Keratinocyte (primary cell): ENCODE results near the gene ADGRB3. TPM values are rescaled to one million over a fixed set of nuclear protein-coding genes. Genes with fewer than 3 reads are reported as not detected.

Experiments
- DNase-seq: peaks from one replicate; pipeline ENCODE4 v3.0.0-alpha.2; 2011; ENCODE audit warnings: low read depth, missing footprints, low spot score
- FAIRE-seq: peaks from 2 replicates; lab custom pipeline; 2011; peaks lifted over from hg19 to GRCh38; lab: Jason Lieb, UNC
- H2AFZ ChIP-seq: 2 replicates; pipeline ENCODE4 v1.6.0; 2012; ENCODE audit warnings: low read length, control low read depth, inconsistent platforms; ENCODE audit not compliant: control insufficient read depth
- H3K27ac ChIP-seq: 2 replicates; pipeline ENCODE4 v1.5.1; 2011; ENCODE audit warnings: low read length; ENCODE audit not compliant: control insufficient read depth, insufficient read depth
- H3K27me3 ChIP-seq: 3 replicates; pipeline ENCODE4 v1.6.0; 2011; ENCODE audit warnings: low read length; ENCODE audit not compliant: control insufficient read depth, insufficient read depth; ENCODE audit errors: extremely low read depth
- H3K36me3 ChIP-seq, 2 experiments: 2 replicates in 1 of 2; 3 replicates in 1 of 2; pipeline ENCODE4 v1.5.1; 2011; ENCODE audit warnings: low read length in 2 of 2, mild to moderate bottlenecking in 1 of 2; ENCODE audit not compliant: control insufficient read depth in 2 of 2, insufficient read depth in 2 of 2; ENCODE audit errors: extremely low read depth in 1 of 2
- H3K4me1 ChIP-seq: 3 replicates; pipeline ENCODE4 v1.5.1; 2011; ENCODE audit warnings: low read length; ENCODE audit not compliant: control insufficient read depth, insufficient read depth; ENCODE audit errors: extremely low read depth
- H3K4me2 ChIP-seq: 3 replicates; pipeline ENCODE4 v1.6.0; 2011; ENCODE audit warnings: low read depth, low read length; ENCODE audit not compliant: control insufficient read depth, insufficient read depth; ENCODE audit errors: extremely low read depth
- H3K4me3 ChIP-seq, 3 experiments: fragments of 200-600 bp in 1 of 3; sonication (generic) in 1 of 3; 2 replicates in 2 of 3; 3 replicates in 1 of 3; pipeline ENCODE4 v1.5.1; 2011 to 2016; ENCODE audit warnings: low read length in 3 of 3, mild to moderate bottlenecking in 3 of 3, control low read depth in 2 of 3, inconsistent platforms in 1 of 3, low read depth in 1 of 3, mixed read lengths in 1 of 3, mixed run types in 1 of 3, moderate library complexity in 1 of 3; ENCODE audit not compliant: control insufficient read depth in 2 of 3, insufficient read depth in 2 of 3; ENCODE audit errors: extremely low read depth in 1 of 3
- H3K79me2 ChIP-seq: 2 replicates; pipeline ENCODE4 v1.6.0; 2012; ENCODE audit warnings: low read length; ENCODE audit not compliant: control insufficient read depth, insufficient read depth
- H3K9ac ChIP-seq: 3 replicates; pipeline ENCODE4 v1.6.0; 2011; ENCODE audit warnings: low read length; ENCODE audit not compliant: control insufficient read depth, insufficient read depth; ENCODE audit errors: extremely low read depth
- H3K9me1 ChIP-seq: 3 replicates; pipeline ENCODE4 v1.6.0; 2011; ENCODE audit warnings: low read length; ENCODE audit not compliant: control insufficient read depth, insufficient read depth; ENCODE audit errors: extremely low read depth
- H3K9me3 ChIP-seq: 2 replicates; pipeline ENCODE4 v1.5.1; 2012; ENCODE audit warnings: low read depth, low read length; ENCODE audit not compliant: control insufficient read depth
- H4K20me1 ChIP-seq: 3 replicates; pipeline ENCODE4 v1.6.0; 2011; ENCODE audit warnings: low read length; ENCODE audit not compliant: control insufficient read depth, insufficient read depth; ENCODE audit errors: extremely low read depth
- EZH2 ChIP-seq: IDR thresholded peaks from one replicate; pipeline ENCODE4 v1.6.1; 2012; ENCODE audit warnings: inconsistent platforms, mild to moderate bottlenecking, low read length, moderate library complexity
- dilution Hi-C: fragments of 300-500 bp; cut with MboI; formaldehyde crosslinking; loops from one replicate; pipeline ENCODE4 v1.7.0; 2020; ENCODE audit warnings: low sequenced_read_pairs; ENCODE audit not compliant: extremely low pct_ligation_motif_present
- polyA plus RNA-seq, 5 experiments: library from polyadenylated mRNA; depleted of rRNA in 3 of 5; stranded (reverse) in 3 of 5; stranded (forward) in 1 of 5; unstranded in 1 of 5; fragments of >200 nt; gene quantifications; 1 replicate in 1 of 5; 2 replicates in 3 of 5; 3 replicates in 1 of 5; pipeline versions ENCODE4 v1.2.1 to v1.2.3, GENCODE V29; 2011 to 2012; ENCODE audit warnings: missing spikeins in 2 of 5, low read depth in 1 of 5, low replicate concordance in 1 of 5
- TF ChIP-seq, protein P1 (sequence below), 3 experiments: IDR thresholded peaks in 1 of 3; conservative IDR thresholded peaks in 1 of 3; optimal IDR thresholded peaks in 1 of 3; 2 replicates in 2 of 3; 3 replicates in 1 of 3; pipeline versions ENCODE3 to v1.5.1; 2011; ENCODE audit warnings: low read length in 3 of 3, mild to moderate bottlenecking in 3 of 3, moderate library complexity in 2 of 3, control low read depth in 1 of 3, inconsistent platforms in 1 of 3; ENCODE audit not compliant: insufficient read depth in 2 of 3; ENCODE audit errors: extremely low read depth in 1 of 3

The ADGRB3 gene
- polyA plus RNA-seq, 1 donor (not counting 4 experiments of a cell fraction or from before 2014, with no cell fraction given): not detected

DNA sequence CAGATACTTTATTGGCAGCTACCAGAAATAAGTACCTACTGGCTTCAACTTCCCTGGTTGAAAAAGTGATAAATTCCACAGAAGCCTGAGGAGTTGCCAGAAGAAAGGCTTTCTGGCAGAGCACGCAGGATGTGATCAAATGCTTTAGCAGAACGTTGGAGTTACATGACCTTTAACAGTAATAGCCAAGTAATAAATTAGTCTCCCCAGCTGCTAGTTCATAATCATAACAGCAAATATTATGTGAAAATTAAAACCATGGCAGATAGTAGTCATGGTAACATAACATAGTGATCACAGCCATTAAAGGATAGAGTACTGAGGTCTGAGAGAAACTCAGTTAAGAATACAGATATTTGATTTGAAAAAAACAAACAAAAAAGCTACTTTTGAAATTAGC, 567.7 kb downstream of the ADGRB3 start:
- dilution Hi-C loops: no loop called here
- no peak overlapping the region for H3K27ac ChIP-seq
- no peaks in the 10 kb centered on the region for H3K9me1 ChIP-seq
- no peak overlapping the region for H2AFZ ChIP-seq
- H3K4me2 ChIP-seq: no peak overlapping the region
- H3K4me3 ChIP-seq: no peak overlapping the region
- no peaks in the 10 kb centered on the region for H3K79me2 ChIP-seq
- no peak for TF ChIP-seq EZH2
- TF ChIP-seq, protein P1, sequence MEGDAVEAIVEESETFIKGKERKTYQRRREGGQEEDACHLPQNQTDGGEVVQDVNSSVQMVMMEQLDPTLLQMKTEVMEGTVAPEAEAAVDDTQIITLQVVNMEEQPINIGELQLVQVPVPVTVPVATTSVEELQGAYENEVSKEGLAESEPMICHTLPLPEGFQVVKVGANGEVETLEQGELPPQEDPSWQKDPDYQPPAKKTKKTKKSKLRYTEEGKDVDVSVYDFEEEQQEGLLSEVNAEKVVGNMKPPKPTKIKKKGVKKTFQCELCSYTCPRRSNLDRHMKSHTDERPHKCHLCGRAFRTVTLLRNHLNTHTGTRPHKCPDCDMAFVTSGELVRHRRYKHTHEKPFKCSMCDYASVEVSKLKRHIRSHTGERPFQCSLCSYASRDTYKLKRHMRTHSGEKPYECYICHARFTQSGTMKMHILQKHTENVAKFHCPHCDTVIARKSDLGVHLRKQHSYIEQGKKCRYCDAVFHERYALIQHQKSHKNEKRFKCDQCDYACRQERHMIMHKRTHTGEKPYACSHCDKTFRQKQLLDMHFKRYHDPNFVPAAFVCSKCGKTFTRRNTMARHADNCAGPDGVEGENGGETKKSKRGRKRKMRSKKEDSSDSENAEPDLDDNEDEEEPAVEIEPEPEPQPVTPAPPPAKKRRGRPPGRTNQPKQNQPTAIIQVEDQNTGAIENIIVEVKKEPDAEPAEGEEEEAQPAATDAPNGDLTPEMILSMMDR (optimal IDR thresholded peaks at IDR 0.05 in 1 of 3, IDR thresholded peaks at IDR 0.05 in 1 of 3, conservative IDR thresholded peaks at IDR 0.05 in 1 of 3; ENCODE audit: extremely low read depth in 1 of 3, insufficient read depth in 2 of 3, low read length in 3 of 3): no peak
- no peaks in the 10 kb centered on the region for H3K4me1 ChIP-seq
- H3K9ac ChIP-seq: no peak overlapping the region
- no peak for DNase-seq
- H3K27me3 ChIP-seq: no peaks in the 10 kb centered on the region
- H3K9me3 ChIP-seq: no peaks in the 10 kb centered on the region
- no peak for FAIRE-seq
- H3K36me3 ChIP-seq: no peaks in the 10 kb centered on the region
- no peaks in the 10 kb centered on the region for H4K20me1 ChIP-seq

DNA sequence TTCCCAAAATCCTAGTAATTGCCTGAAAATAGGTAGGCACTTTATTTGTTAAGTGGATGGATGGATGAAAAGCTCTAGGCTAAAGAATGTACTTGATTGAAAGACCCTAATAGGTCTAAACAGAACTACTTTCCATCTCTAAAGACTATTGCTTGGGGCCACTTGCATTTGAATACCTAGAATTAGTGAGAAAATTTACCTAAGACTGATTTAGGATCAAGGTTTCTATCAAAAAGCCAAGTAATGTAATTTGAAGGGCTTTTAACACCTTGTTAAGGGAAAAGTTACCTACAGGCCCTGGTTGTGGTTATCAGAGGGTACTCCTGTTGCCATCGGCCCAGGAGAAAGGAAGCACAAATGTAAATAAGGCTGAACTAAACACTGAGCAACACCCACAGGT, 581.0 kb downstream of the ADGRB3 start:
- no peak overlapping the region for H3K9ac ChIP-seq
- no peak overlapping the region for H3K27ac ChIP-seq
- TF ChIP-seq, protein P1 (optimal IDR thresholded peaks at IDR 0.05 in 1 of 3, IDR thresholded peaks at IDR 0.05 in 1 of 3, conservative IDR thresholded peaks at IDR 0.05 in 1 of 3; ENCODE audit: extremely low read depth in 1 of 3, insufficient read depth in 2 of 3, low read length in 3 of 3): no peak
- H3K9me1 ChIP-seq: no peaks in the 10 kb centered on the region
- FAIRE-seq: no peak
- H3K36me3 ChIP-seq: no peaks in the 10 kb centered on the region
- H3K27me3 ChIP-seq: no peaks in the 10 kb centered on the region
- no peaks in the 10 kb centered on the region for H4K20me1 ChIP-seq
- H3K4me2 ChIP-seq: no peak overlapping the region
- DNase-seq: no peak
- H3K9me3 ChIP-seq: no peaks in the 10 kb centered on the region
- no peaks in the 10 kb centered on the region for H3K4me1 ChIP-seq
- dilution Hi-C loops: no loop called here
- no peak overlapping the region for H2AFZ ChIP-seq
- no peak overlapping the region for H3K4me3 ChIP-seq
- no peaks in the 10 kb centered on the region for H3K79me2 ChIP-seq
